ENCODE results near the gene MBNL1.

The MBNL1 gene

GRCh38 chr3:152377184-152377570, 108.4 kb downstream of the MBNL1 start:
- ATAC-seq (replicated peaks) = no peak
- H3K36me3 Mint-ChIP-seq (ENCODE audit: insufficient read depth) = peaks cover 44% of the 10 kb centered on the region
- no peaks in the 10 kb centered on the region for H3K27me3 Mint-ChIP-seq
- peak overlapping the region; percentile 56 to 96 for H3K27ac Mint-ChIP-seq
- no peak for DNase-seq
- peaks cover 44 to 52% of the 10 kb centered on the region in 2 donors for H3K4me1 Mint-ChIP-seq (ENCODE audit: low read depth in 2 of 2)
- H3K4me3 Mint-ChIP-seq = peak overlapping the region in 1 of 2 donors; percentile 54
- H3K9me3 Mint-ChIP-seq = peaks cover 2 to 5% of the 10 kb centered on the region in 2 donors

- H3K27me3 Mint-ChIP-seq = no peaks in the 10 kb centered on the region
- H3K9me3 Mint-ChIP-seq = no peaks in the 10 kb centered on the region
- peaks cover 42 to 58% of the 10 kb centered on the region in 2 donors for H3K4me1 Mint-ChIP-seq (ENCODE audit: low read depth in 2 of 2)
- H3K4me3 Mint-ChIP-seq = peak overlapping the region in 1 of 2 donors; percentile 48
- no peak for DNase-seq
- peak overlapping the region; percentile 26 to 92 for H3K27ac Mint-ChIP-seq
- no peak for ATAC-seq (replicated peaks)
- H3K36me3 Mint-ChIP-seq (ENCODE audit: insufficient read depth) = peaks cover 35% of the 10 kb centered on the region
Measured at GRCh38 chr3:152379415-152380042, 110.8 kb downstream of the MBNL1 start.

DNA sequence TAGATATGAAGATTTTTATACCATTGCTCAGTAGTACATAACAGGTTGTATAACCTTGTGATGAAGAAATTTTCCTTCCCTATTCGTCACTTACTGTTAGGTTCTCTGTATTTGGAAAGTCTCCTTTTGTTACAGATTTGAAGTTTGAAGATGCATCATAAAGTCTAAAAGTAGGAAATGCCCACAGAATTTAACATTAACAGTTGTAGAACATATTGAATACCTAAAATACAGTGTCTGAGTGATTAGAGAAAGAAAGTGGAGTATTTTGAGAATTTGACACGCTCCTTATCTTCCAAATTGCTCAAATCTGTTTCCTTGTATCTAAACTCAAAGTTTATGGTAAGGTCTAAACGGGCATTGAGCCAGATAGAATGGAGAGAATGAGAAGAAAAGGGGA, 111.3 kb downstream of the MBNL1 start:
- H3K27ac Mint-ChIP-seq = peak overlapping the region; percentile 26 to 92

GRCh38 chr3:152381881-152382295, 113.2 kb downstream of the MBNL1 start:
- no peak for DNase-seq
- Mint-ChIP-seq H3K4me3 (peak overlapping the region; percentile 60 to 76), H3K27me3 (no peaks in the 10 kb centered on the region), H3K9me3 (no peaks in the 10 kb centered on the region), H3K4me1 (ENCODE audit: low read depth in 2 of 2) (peaks cover 35 to 53% of the 10 kb centered on the region in 2 donors), H3K36me3 (ENCODE audit: insufficient read depth) (peaks cover 19% of the 10 kb centered on the region), H3K27ac (peak overlapping the region; percentile 86 to 89)
- no peak for ATAC-seq (replicated peaks)

More for the DNA sequence above, 111.3 kb downstream of the MBNL1 start:
- DNase-seq (no peak), ATAC-seq (replicated peaks) (no peak)
- Mint-ChIP-seq H3K4me1 (ENCODE audit: low read depth in 2 of 2) (peaks cover 41 to 55% of the 10 kb centered on the region in 2 donors), H3K4me3 (peak overlapping the region; percentile 33 to 48), H3K27me3 (no peaks in the 10 kb centered on the region), H3K9me3 (no peaks in the 10 kb centered on the region), H3K36me3 (ENCODE audit: insufficient read depth) (peaks cover 30% of the 10 kb centered on the region)

DNA sequence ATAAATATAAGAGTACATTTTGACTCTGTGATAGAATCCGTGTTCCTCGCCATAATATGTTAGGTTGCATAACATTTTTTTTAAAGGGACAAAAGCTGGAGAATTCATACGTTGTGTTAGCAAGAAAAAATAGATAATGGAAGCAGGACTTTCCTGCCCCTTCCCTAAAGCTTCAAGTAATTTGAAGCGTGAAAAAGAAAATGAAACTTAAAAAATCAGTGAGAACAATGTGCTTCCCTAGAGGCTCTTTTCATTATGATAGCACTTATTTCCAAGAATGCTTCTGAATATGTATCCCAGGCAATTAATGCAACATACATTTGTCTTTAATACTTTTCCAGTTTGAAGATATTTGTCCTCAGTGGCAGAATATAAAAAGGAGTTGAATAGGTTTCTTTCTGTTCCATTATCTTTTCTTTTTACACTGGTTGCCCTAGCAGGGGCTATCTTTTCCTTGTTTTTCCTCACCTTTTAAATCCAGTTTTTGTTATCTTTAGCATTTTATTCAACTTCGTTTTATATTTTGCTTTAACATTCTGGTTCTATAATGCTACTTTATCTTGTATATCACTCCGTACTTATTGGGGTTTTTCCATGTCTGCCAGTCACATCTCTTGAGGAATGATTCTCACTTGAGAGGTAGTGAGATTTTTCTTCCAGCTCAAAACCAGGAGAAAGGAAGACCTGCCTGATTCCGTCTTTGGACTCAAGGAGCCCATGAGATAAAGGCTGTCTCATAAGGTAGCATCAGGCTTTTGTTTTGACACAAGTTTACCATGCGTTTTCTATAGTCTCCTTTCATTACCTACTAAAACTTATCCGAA, 113.8 kb downstream of the MBNL1 start:
- ATAC-seq (replicated peaks) (no peak), DNase-seq (no peak)
- Mint-ChIP-seq H3K36me3 (ENCODE audit: insufficient read depth) (peaks cover 16% of the 10 kb centered on the region), H3K27ac (peak overlapping the region; percentile 86 to 89), H3K4me3 (peak overlapping the region; percentile 60 to 76), H3K4me1 (ENCODE audit: low read depth in 2 of 2) (peaks cover 33 to 55% of the 10 kb centered on the region in 2 donors), H3K9me3 (no peaks in the 10 kb centered on the region), H3K27me3 (no peaks in the 10 kb centered on the region)

DNA sequence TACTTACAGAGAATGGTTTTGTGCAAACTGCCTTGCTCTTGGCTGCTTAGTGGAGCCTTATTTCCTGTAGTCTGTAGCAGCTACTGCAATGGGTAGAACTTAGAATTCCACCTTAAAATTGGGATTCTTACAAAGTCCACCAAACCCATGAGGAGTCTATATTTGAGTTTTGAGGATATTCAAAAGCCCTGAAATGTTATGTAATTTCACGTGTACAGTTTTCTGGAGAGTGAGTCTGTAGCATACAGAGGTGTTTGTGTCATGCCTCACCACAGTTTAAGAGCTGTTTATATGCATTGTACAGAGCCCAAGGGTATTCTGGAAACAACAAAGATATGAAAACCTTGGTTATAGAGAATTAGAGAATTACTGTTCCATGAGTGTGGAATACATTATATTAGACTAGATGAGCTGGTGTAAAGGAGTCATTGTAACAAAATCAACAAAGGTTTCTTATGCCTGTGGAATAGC, 114.4 kb downstream of the MBNL1 start:
- Mint-ChIP-seq H3K27ac (peak overlapping the region; percentile 80 to 89), H3K4me1 (ENCODE audit: low read depth in 2 of 2) (peaks cover 34 to 61% of the 10 kb centered on the region in 2 donors), H3K9me3 (no peaks in the 10 kb centered on the region), H3K36me3 (ENCODE audit: insufficient read depth) (peaks cover 16% of the 10 kb centered on the region), H3K4me3 (peak overlapping the region; percentile 60 to 76), H3K27me3 (no peaks in the 10 kb centered on the region)
- no peak for DNase-seq
- ATAC-seq (replicated peaks) = peak; percentile 62

DNA sequence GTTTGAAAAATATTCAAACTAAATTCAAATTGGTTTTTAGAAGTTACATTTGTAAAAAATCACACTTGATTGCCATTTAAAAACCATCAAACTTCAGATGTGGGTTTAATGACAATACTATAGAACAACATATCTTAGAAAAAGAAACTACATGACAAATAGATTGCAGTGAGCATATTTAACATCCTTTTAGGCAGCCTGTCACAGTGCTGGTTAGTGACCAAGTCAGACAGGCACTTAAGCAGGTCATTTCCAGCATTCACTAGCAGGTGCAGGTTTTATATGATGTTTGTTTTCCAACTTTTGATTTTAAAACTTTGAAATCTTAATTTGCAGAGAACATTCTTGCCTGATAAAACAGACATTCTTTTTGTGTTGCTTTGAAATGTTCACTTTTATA, 115.7 kb downstream of the MBNL1 start:
- no peaks in the 10 kb centered on the region for H3K27me3 Mint-ChIP-seq
- no peak for DNase-seq
- H3K27ac Mint-ChIP-seq = peak overlapping the region in 1 of 2 donors; percentile 80
- no peak overlapping the region for H3K4me3 Mint-ChIP-seq
- ATAC-seq (replicated peaks) = peak; percentile 73
- H3K36me3 Mint-ChIP-seq (ENCODE audit: insufficient read depth) = peaks cover 12% of the 10 kb centered on the region
- peaks cover 37 to 69% of the 10 kb centered on the region in 2 donors for H3K4me1 Mint-ChIP-seq (ENCODE audit: low read depth in 2 of 2)
- no peaks in the 10 kb centered on the region for H3K9me3 Mint-ChIP-seq

DNA sequence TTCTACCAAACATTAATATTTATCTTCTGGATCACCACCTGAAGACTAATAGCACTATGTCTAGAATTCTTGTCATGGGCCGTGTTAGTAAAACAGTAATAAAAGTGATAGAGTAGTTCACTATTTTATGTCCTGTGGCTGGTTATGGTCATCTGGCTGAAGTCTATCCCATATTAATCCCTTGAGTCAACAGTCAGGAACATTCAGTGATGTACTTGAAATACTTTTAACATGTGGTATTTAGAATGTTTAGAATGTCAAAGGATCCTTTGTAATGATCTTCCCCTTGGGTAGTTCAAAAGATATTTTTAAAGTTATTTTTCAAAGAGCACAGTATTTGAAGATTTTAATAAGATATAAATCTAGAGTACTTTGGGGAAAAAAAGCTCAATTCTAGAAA, 117.0 kb downstream of the MBNL1 start:
- Mint-ChIP-seq H3K27ac (peak overlapping the region; percentile 68 to 79), H3K4me1 (ENCODE audit: low read depth in 2 of 2) (peaks cover 31 to 64% of the 10 kb centered on the region in 2 donors), H3K9me3 (no peaks in the 10 kb centered on the region), H3K36me3 (ENCODE audit: insufficient read depth) (peaks cover 14% of the 10 kb centered on the region), H3K27me3 (no peaks in the 10 kb centered on the region), H3K4me3 (peak overlapping the region in 1 of 2 donors; percentile 54)
- DNase-seq = no peak
- no peak for ATAC-seq (replicated peaks)

GRCh38 chr3:152386208-152386607, 117.5 kb downstream of the MBNL1 start:
- Mint-ChIP-seq H3K36me3 (ENCODE audit: insufficient read depth) (peaks cover 18% of the 10 kb centered on the region), H3K9me3 (no peaks in the 10 kb centered on the region), H3K4me3 (peak overlapping the region in 1 of 2 donors; percentile 54), H3K27ac (peak overlapping the region; percentile 68 to 79), H3K4me1 (ENCODE audit: low read depth in 2 of 2) (peaks cover 32 to 68% of the 10 kb centered on the region in 2 donors), H3K27me3 (no peaks in the 10 kb centered on the region)
- ATAC-seq (replicated peaks) (no peak), DNase-seq (no peak)

GRCh38 chr3:152388631-152389030, 119.9 kb downstream of the MBNL1 start:
- no peaks in the 10 kb centered on the region for H3K27me3 Mint-ChIP-seq

GRCh38 chr3:152389316-152389934, 120.7 kb downstream of the MBNL1 start:
- Mint-ChIP-seq H3K4me1 (ENCODE audit: low read depth in 2 of 2) (peaks cover 23 to 70% of the 10 kb centered on the region in 2 donors), H3K27me3 (no peaks in the 10 kb centered on the region), H3K27ac (peak overlapping the region in 1 of 2 donors; percentile 11), H3K36me3 (ENCODE audit: insufficient read depth) (peaks cover 30% of the 10 kb centered on the region), H3K4me3 (no peak overlapping the region), H3K9me3 (no peaks in the 10 kb centered on the region)
- ATAC-seq (replicated peaks) (no peak), DNase-seq (no peak)

More at GRCh38 chr3:152388631-152389030, 119.9 kb downstream of the MBNL1 start:
- peaks cover 23 to 70% of the 10 kb centered on the region in 2 donors for H3K4me1 Mint-ChIP-seq (ENCODE audit: low read depth in 2 of 2)
- H3K27ac Mint-ChIP-seq = peak overlapping the region; percentile 11 to 26
- peaks cover 30% of the 10 kb centered on the region for H3K36me3 Mint-ChIP-seq (ENCODE audit: insufficient read depth)
- DNase-seq (no peak), ATAC-seq (replicated peaks) (no peak)
- no peaks in the 10 kb centered on the region for H3K9me3 Mint-ChIP-seq
- no peak overlapping the region for H3K4me3 Mint-ChIP-seq

- Mint-ChIP-seq H3K27ac (peak overlapping the region; percentile 87 to 88), H3K9me3 (no peaks in the 10 kb centered on the region), H3K4me3 (no peak overlapping the region), H3K4me1 (ENCODE audit: low read depth in 2 of 2) (peaks cover 27 to 68% of the 10 kb centered on the region in 2 donors), H3K27me3 (no peaks in the 10 kb centered on the region), H3K36me3 (ENCODE audit: insufficient read depth) (peaks cover 40% of the 10 kb centered on the region)
- DNase-seq (no peak), ATAC-seq (replicated peaks) (no peak)
Measured at GRCh38 chr3:152390647-152391046, 121.9 kb downstream of the MBNL1 start.

DNA sequence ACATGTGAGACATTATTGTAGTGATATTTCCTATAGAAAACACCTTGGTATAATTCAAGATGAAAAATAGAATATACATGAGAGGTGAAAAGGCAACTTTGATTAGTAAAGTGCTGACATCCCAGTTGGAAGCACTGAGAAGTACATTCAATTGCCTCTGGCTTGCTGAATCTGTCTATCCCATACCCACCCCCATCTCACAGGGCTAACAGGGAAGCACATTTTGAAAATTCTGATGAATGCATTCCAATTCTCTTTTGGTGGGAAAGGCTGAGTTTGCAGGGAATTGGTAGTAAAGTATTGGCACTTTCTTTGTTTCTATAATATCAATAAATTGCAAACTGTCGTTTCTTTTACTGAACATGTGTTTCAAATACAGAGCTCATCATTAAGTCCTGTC, 122.9 kb downstream of the MBNL1 start:
- Mint-ChIP-seq H3K36me3 (ENCODE audit: insufficient read depth) (peaks cover 48% of the 10 kb centered on the region), H3K27me3 (no peaks in the 10 kb centered on the region), H3K27ac (peak overlapping the region; percentile 87 to 88), H3K4me1 (ENCODE audit: low read depth in 2 of 2) (peaks cover 33 to 68% of the 10 kb centered on the region in 2 donors), H3K9me3 (peaks cover 0 to 2% of the 10 kb centered on the region in 2 donors), H3K4me3 (peak overlapping the region in 1 of 2 donors; percentile 15)
- no peak for DNase-seq
- no peak for ATAC-seq (replicated peaks)
